ENCODE measurements around the gene PIK3R5.

Gene PIK3R5

GRCh38 chr17:8953156-8953885, 12.2 kb downstream of the PIK3R5 start:
- DNase-seq (ENCODE audit: low read depth, low spot score) = no peak

- no peak for DNase-seq (ENCODE audit: low read depth, low spot score)
Observed at GRCh38 chr17:8952191-8952590, 13.3 kb downstream of the PIK3R5 start.

GRCh38 chr17:8951206-8951605, 14.3 kb downstream of the PIK3R5 start:
- no peak for DNase-seq (ENCODE audit: low read depth, low spot score)

- no peak for DNase-seq (ENCODE audit: low read depth, low spot score)
Observed at GRCh38 chr17:8949061-8949661, 16.3 kb downstream of the PIK3R5 start.

GRCh38 chr17:8948462-8948861, 17.0 kb downstream of the PIK3R5 start:
- DNase-seq (ENCODE audit: low read depth, low spot score) = no peak

- DNase-seq (ENCODE audit: low read depth, low spot score) = no peak
Observed at GRCh38 chr17:8947201-8947600, 18.3 kb downstream of the PIK3R5 start.

GRCh38 chr17:8946476-8946875, 19.0 kb downstream of the PIK3R5 start:
- no peak for DNase-seq (ENCODE audit: low read depth, low spot score)

GRCh38 chr17:8946071-8946470, 19.4 kb downstream of the PIK3R5 start:
- no peak for DNase-seq (ENCODE audit: low read depth, low spot score)

GRCh38 chr17:8944748-8945147, 20.8 kb downstream of the PIK3R5 start:
- no peak for DNase-seq (ENCODE audit: low read depth, low spot score)

GRCh38 chr17:8944083-8944482, 21.4 kb downstream of the PIK3R5 start:
- no peak for DNase-seq (ENCODE audit: low read depth, low spot score)

GRCh38 chr17:8941980-8942622, 23.4 kb downstream of the PIK3R5 start:
- no peak for DNase-seq (ENCODE audit: low read depth, low spot score)

- DNase-seq (ENCODE audit: low read depth, low spot score) = no peak
Observed at GRCh38 chr17:8941520-8941919, 24.0 kb downstream of the PIK3R5 start.

GRCh38 chr17:8940866-8941471, 24.5 kb downstream of the PIK3R5 start:
- DNase-seq (ENCODE audit: low read depth, low spot score) = no peak

GRCh38 chr17:8939496-8940334, 25.8 kb downstream of the PIK3R5 start:
- DNase-seq (ENCODE audit: low read depth, low spot score) = no peak

GRCh38 chr17:8938933-8939332, 26.6 kb downstream of the PIK3R5 start:
- DNase-seq (ENCODE audit: low read depth, low spot score) = no peak

- DNase-seq (ENCODE audit: low read depth, low spot score) = no peak
Observed at GRCh38 chr17:8935191-8935590, 30.3 kb downstream of the PIK3R5 start.

GRCh38 chr17:8934346-8934745, 31.2 kb downstream of the PIK3R5 start:
- DNase-seq (ENCODE audit: low read depth, low spot score) = no peak

GRCh38 chr17:8930649-8931048, 34.9 kb downstream of the PIK3R5 start:
- no peak for DNase-seq (ENCODE audit: low read depth, low spot score)

GRCh38 chr17:8928347-8928746, 37.2 kb downstream of the PIK3R5 start:
- DNase-seq (ENCODE audit: low read depth, low spot score) = no peak

GRCh38 chr17:8927395-8927794, 38.1 kb downstream of the PIK3R5 start:
- DNase-seq (ENCODE audit: low read depth, low spot score) = no peak

GRCh38 chr17:8925808-8926207, 39.7 kb downstream of the PIK3R5 start:
- DNase-seq (ENCODE audit: low read depth, low spot score) = no peak

GRCh38 chr17:8925141-8925540, 40.4 kb downstream of the PIK3R5 start:
- no peak for DNase-seq (ENCODE audit: low read depth, low spot score)

Measured in smooth muscle cell of the brain vasculature (primary cell).